ENCODE data around the gene C1orf116. TPM values are rescaled to one million over a fixed set of nuclear protein-coding genes. Genes with fewer than 3 reads are reported as not detected.

C1orf116 gene
- polyA plus RNA-seq, 3 donors, result 0.03 to 0.04 TPM; not detected in 1

- peak overlapping the region; percentile 95 for H3K9ac ChIP-seq (ENCODE audit: insufficient read depth, low read length, poor library complexity, severe bottlenecking)
- intact Hi-C loops (cut with micrococcal nuclease), result no loop called here
- peak overlapping the region in 1 of 3 experiments; percentile 98 for H3K4me3 ChIP-seq (replicated peaks in 1 of 3; ENCODE audit: low read depth in 2 of 3, low read length in 3 of 3)
- peak overlapping the region; percentile 84 for H3K4me2 ChIP-seq (replicated peaks; ENCODE audit: extremely low read depth, low read length, poor library complexity, severe bottlenecking)
- H3K79me2 ChIP-seq (ENCODE audit: insufficient read depth, low read length), result peaks cover 59% of the 10 kb centered on the region
- Mint-ChIP-seq H3K4me1 (peaks cover 65% of the 10 kb centered on the region), H3K27ac (no peak overlapping the region), H3K9me3 (peaks cover 0 to 7% (median 0%) of the 10 kb centered on the region in 7 donors), H3K4me3 (no peak overlapping the region), H3K36me3 (peaks cover 30 to 36% of the 10 kb centered on the region in 2 donors), H3K27me3 (ENCODE audit: low read depth in 3 of 3) (peaks cover 0 to 6% (median 0%) of the 10 kb centered on the region in 3 donors)
- H2AFZ ChIP-seq (ENCODE audit: insufficient read depth, low read depth, low read length, poor library complexity, severe bottlenecking), result no peak overlapping the region
- no peaks in the 10 kb centered on the region for H3K27me3 ChIP-seq (ENCODE audit: control insufficient read depth in 2 of 2, insufficient read depth in 2 of 2, low read length in 2 of 2)
- no peak for TF ChIP-seq CTCF (IDR thresholded peaks at IDR 0.05)
- H4K20me1 ChIP-seq (ENCODE audit: insufficient read depth, low read length), result peaks cover 45% of the 10 kb centered on the region
- peaks cover 27 to 54% of the 10 kb centered on the region in 2 donors for H3K4me1 ChIP-seq (ENCODE audit: control insufficient read depth in 1 of 2, insufficient read depth in 2 of 2, low read length in 2 of 2)
- H3K9me3 ChIP-seq (replicated peaks in 1 of 2; ENCODE audit: control insufficient read depth in 1 of 2, insufficient read depth in 1 of 2, low read length in 2 of 2), result no peaks in the 10 kb centered on the region
- WGBS (ENCODE audit: insufficient coverage), result 87% methylated on average over 6 of the region's 8 CpGs
- H3K36me3 ChIP-seq (replicated peaks in 1 of 2; ENCODE audit: control insufficient read depth in 1 of 2, insufficient read depth in 2 of 2, low read length in 2 of 2), result peaks cover 18 to 48% of the 10 kb centered on the region in 2 donors
- DNase-seq, result no peak
- H3K27ac ChIP-seq (ENCODE audit: low read depth in 1 of 2, low read length in 2 of 2), result no peak overlapping the region
Measured at GRCh38 chr1:207049514-207049913, 17.0 kb upstream of the C1orf116 start.

- Histone ChIP-seq H3K9ac (ENCODE audit: insufficient read depth, low read length, poor library complexity, severe bottlenecking) (no peak overlapping the region), H3K36me3 (replicated peaks in 1 of 2; ENCODE audit: control insufficient read depth in 1 of 2, insufficient read depth in 2 of 2, low read length in 2 of 2) (peaks cover 18 to 49% of the 10 kb centered on the region in 2 donors), H4K20me1 (ENCODE audit: insufficient read depth, low read length) (peaks cover 50% of the 10 kb centered on the region), H2AFZ (ENCODE audit: insufficient read depth, low read depth, low read length, poor library complexity, severe bottlenecking) (no peak overlapping the region), H3K4me3 (replicated peaks in 1 of 3; ENCODE audit: low read depth in 2 of 3, low read length in 3 of 3) (no peak overlapping the region), H3K4me2 (replicated peaks; ENCODE audit: extremely low read depth, low read length, poor library complexity, severe bottlenecking) (no peak overlapping the region), H3K79me2 (ENCODE audit: insufficient read depth, low read length) (peaks cover 59% of the 10 kb centered on the region), H3K9me3 (replicated peaks in 1 of 2; ENCODE audit: control insufficient read depth in 1 of 2, insufficient read depth in 1 of 2, low read length in 2 of 2) (no peaks in the 10 kb centered on the region), H3K4me1 (ENCODE audit: control insufficient read depth in 1 of 2, insufficient read depth in 2 of 2, low read length in 2 of 2) (peaks cover 23 to 50% of the 10 kb centered on the region in 2 donors), H3K27ac (ENCODE audit: low read depth in 1 of 2, low read length in 2 of 2) (no peak overlapping the region), H3K27me3 (ENCODE audit: control insufficient read depth in 2 of 2, insufficient read depth in 2 of 2, low read length in 2 of 2) (no peaks in the 10 kb centered on the region)
- WGBS (ENCODE audit: insufficient coverage), result 96% methylated on average over 2 of the region's 4 CpGs
- TF ChIP-seq CTCF (IDR thresholded peaks at IDR 0.05), result no peak
- intact Hi-C loops (cut with micrococcal nuclease), result no loop called here
- DNase-seq, result no peak
- Mint-ChIP-seq H3K4me1 (peaks cover 60% of the 10 kb centered on the region), H3K27me3 (ENCODE audit: low read depth in 3 of 3) (peaks cover 0 to 6% (median 0%) of the 10 kb centered on the region in 3 donors), H3K9me3 (peaks cover 0 to 7% (median 0%) of the 10 kb centered on the region in 7 donors), H3K4me3 (no peak overlapping the region), H3K27ac (no peak overlapping the region), H3K36me3 (peaks cover 30 to 36% of the 10 kb centered on the region in 2 donors)
Measured at GRCh38 chr1:207049054-207049453, 16.5 kb upstream of the C1orf116 start.
